Fibroblast of skin of left biceps (primary cell): ENCODE data around the gene TNRC6C.
A peak's percentile ranks its signal among the peaks of the same experiment; 100 is the strongest.
"Not testable (repeated sequence)": the region's sequence is repeated elsewhere in the genome, so short reads cannot be mapped to it uniquely, and the experiment has no call there.

Source experiments
- DNase-seq, 2 experiments: peaks; one replicate each; pipeline ENCODE4 v3.0.0-alpha.2; 2013; ENCODE audit warnings: low read depth in 2 of 2

TNRC6C gene

GRCh38 chr17:77963441-77963840 lies 4.9 kb downstream of the TNRC6C start:
- DNase-seq, result peak; percentile 91 to 92

DNA sequence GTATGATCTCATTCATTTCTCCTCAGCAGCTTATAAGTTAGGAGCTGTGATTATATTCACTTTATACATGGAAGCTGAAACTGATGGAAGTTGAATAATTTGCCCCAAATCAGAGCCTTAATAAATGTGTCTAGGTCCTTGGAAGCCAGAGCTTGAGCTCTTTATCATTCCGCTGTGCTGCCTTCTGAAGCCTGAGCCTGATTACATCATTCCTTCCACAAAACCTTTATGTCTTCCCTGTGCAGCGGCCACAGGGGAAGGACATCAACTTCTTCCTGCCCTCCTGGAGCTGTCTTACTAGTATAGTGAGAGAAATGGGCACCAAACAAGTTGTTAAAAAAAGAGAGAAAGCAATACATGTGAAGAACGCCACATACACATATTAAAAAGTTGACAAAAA lies 6.8 kb downstream of the TNRC6C start:
- DNase-seq, result no peak

DNA sequence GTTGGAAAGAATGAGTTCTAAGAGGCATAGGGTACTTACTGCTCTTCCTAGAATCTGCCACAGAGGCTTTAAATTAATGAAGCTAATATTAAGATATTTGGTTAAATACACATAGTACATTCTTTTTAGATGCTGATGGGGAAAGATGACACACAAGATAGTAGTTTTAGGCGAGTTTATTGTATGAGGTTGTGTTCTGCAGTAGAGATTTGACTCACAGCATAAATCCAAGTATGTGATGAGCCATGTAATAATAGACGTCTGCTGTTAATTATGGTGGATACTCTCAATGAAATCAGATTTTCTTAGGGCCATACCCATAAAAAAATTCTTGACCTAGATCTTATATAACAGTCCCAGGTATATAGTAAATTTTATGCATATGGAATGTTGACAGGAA lies 8.0 kb downstream of the TNRC6C start:
- no peak for DNase-seq

DNA sequence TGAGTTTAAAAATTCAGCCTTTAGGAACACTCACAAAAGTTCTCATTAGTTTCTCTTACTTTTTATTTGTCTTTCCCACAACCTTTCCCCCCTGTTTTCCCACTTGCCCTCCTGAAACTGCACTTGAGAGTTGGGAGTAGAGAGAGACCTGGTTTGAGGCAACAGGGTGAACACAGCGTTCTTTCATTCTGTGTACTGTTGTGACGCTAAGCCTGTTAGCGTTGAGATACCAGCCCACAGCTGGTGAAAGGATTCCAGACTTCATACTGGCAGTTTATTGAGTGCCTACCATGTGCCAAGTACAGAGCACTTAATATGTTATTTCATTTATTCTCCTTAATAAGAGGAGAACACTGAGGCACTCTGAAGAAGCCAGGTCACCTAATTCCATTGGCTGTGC lies 10.3 kb downstream of the TNRC6C start:
- DNase-seq, result no peak

- DNase-seq, result not testable (repeated sequence)
Observed at GRCh38 chr17:77972271-77972670, 13.8 kb downstream of the TNRC6C start.

DNA sequence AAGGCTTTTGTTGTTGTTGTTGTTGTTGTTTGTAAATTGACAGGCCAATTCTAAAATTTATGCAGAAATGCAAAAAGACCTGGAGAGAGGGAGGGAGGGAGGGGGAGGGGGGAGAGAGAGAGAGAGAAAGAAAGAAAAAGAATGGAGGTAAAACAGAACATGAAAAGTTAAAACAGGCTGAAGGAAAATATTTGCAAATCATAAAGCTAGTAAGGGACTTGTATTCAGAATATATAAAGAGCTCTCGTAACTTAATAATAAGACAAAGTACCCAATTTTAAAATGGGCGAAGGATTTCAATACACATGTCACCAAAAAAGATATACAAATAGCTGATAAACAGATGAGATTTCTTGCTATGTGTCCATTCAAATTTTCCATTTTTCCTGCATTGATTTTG lies 15.4 kb downstream of the TNRC6C start:
- no peak for DNase-seq

DNA sequence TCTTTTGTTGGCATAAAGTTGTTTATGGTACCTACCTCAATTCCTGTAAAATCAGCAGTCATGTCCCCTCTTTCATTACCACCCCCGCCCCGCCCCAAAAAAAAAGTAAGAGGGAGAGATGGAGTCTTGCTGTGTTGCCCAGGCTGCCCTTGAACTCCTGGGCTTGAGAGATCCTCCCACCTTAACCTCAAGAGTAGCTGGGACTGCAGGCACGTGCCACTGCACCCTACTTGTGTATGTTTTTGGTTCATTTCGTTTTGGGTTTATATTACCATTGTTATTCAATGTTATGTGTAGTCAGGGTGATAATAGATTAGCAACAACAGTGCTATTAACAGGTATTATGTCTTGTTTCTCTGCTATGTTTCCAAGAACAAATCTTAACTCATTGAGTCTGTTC lies 15.9 kb downstream of the TNRC6C start:
- DNase-seq, result no peak

GRCh38 chr17:77982430-77982829 lies 23.9 kb downstream of the TNRC6C start:
- DNase-seq, result not testable (repeated sequence)

GRCh38 chr17:77990301-77990700 lies 31.8 kb downstream of the TNRC6C start:
- no peak for DNase-seq

- not testable (repeated sequence) for DNase-seq
Observed at GRCh38 chr17:77993735-77994134, 35.2 kb downstream of the TNRC6C start.

DNA sequence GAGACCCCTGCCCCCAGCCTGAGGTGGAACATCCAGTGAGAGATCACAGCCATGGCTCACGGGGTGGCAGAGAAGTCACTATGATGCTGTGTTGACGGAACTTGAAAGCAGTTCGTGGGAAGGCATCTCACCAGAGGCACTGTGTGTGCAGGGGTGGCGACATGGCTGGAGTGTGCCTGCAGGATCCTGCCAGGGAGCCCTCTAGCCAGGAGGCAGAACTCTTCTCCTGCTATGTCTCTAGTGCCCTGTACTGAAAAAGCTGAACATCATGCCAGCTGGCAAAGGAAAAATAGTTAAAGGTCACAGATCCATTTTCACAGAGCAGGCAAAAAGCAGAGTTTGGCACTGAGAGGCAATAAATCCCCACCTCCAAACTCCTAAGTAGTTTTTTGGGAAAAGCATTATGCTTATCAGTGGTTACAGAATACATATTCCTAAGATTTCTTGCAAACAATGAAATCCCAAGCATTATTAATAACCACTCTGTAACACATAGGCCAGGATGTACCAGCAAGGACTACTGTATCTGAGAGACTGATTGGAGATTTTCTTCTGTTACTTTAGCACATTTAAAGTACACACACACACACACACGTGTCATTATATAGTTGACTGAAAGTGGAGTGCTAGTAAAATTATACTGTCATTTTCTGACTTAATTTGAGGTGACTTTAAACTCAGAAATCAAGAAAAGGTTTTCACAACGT lies 36.8 kb downstream of the TNRC6C start:
- DNase-seq, result no peak

DNA sequence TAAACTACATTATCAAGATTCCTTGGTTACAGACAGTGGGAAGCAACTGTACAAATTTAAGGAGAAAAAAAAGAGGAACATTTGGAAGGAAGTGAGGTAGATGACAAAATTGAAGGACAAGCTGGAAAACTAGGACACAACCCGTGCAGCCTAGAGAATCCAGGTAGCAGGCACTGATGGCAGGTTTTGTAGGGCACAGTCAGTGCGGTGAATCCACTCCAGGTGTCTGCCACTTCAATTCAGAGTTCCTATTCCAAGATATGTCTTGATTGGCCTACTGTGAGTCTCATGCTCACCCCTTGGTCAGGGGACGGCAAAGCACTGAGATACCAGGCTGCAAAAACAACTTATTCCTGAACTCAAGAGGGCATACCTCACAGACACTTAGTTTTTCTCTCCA lies 37.8 kb downstream of the TNRC6C start:
- no peak for DNase-seq

DNA sequence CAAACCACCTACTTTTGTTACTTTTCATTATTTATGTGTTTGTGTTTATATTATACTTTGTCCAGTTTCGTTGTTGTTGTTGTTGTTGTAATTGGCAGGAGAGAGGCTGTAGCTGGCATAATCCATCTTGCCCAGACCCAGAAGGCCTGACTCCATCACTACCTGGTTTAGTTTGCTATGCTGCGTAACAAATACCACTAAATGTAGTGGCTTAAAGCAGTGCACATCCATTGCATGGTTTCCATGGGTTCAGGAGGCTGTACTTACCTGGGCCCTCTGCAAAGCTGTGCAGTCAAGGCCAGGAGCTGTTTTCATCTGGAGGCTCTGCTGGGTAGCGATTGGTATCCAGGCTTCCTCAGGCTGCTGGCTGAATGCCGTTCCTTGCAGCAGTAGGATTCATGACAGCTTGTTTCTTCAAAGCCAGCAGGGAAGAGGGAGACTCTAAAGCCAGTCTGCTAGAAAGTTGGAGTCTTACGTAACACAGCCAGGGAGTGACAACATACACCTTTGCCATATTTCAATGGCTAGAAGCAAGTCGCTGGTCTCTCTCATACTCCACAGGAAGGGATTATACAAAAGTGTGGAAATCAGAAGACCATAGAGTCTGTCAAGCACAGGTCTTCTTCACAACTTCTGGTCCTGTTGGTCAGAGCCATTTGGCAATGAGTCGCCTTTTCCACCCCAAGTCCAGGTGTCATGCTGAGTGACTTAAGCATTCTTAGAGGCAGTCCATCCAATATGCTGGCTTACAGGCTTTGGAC lies 41.1 kb downstream of the TNRC6C start:
- no peak for DNase-seq

DNA sequence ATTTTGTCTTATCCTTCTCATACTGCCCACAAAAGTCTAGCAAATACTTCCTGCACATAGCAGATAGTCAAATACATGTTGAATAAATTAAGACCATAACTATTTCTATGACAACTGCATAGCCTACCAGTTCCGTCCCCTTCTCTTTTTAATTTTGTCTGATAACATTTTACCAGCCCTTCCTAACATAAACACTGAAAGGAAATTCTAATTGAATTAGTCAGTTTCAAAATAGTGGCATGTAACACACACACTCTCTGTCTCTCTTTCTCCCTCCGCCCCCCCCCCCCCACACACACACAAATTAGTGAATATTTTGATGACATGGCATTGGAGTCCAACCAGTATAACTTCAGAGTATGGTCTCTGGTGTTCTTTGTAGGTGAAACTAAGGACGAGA lies 41.8 kb downstream of the TNRC6C start:
- peak; percentile 23 to 37 for DNase-seq

- no peak for DNase-seq
Observed at GRCh38 chr17:78001182-78001581, 42.7 kb downstream of the TNRC6C start.

DNA sequence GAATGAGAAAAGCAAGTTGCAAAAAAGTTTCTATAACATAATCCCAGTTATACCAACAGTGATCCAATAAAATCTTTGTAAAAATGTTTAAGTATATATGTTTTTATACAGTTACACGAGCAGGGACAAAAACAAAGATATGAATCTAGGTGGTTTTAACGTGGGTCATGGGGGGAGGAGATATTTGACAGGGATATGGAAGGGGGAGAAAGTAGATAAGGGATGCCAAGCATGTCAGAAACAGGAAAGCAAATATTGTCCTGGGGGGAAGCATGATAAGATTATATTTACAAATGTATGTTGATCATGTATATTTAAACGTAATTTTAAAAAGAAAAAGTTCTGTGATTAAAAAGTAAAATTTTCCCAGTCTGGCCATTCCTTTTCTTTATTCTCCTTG lies 43.1 kb downstream of the TNRC6C start:
- no peak for DNase-seq

DNA sequence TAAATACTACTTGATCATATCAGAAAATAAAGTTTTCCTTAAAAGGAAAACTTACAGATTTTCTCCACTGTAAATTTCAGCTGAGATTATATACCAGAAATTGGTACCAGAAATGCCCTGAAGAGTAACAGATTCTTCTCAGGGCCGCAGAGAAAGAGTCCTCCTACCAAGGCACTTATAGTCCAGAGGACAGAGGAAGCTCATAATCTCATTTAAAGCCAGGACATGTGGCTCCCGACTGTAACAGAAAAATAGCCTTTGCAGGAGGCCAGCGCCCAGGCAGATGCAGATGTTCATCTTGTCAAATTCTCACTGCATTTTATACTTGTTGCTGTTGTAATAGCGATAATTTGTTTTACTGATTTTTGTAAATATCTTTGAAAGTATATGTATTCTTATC lies 43.7 kb downstream of the TNRC6C start:
- no peak for DNase-seq

DNA sequence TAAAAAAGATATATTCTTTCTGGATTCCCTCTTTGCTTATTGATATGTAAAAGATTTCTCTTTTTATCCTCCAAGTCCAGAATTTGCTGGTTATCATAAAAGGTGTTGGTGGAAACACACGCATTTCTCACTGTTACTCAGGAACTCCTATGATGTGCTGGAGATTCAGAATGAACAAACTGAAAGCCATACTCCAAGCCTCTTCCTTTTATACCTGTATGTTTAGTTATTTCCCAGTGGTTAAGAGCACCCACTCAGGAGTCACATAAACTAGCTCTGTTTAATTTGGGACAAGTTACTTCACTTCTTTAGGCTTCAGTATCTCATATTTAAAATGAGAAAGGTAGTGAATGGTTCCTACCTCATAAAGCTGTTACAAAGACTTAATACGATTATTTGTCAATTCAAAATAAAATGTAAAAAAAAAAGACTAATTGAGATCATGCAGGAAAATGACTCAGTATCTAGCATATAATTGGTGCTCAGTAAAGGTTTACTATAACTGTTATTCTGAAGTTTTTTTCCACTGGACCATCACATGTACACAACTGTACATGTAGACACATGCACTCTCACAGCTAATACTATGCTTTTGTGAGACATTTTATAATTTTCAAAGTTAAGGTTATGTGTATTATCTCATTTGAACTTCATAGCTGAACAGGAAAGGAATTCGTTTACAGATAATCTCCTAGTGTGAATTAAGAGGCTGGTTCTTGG lies 47.1 kb downstream of the TNRC6C start:
- DNase-seq, result no peak

GRCh38 chr17:78006338-78006737 lies 47.8 kb downstream of the TNRC6C start:
- no peak for DNase-seq

- DNase-seq, result no peak
Observed at GRCh38 chr17:78007647-78008046, 49.1 kb downstream of the TNRC6C start.

DNA sequence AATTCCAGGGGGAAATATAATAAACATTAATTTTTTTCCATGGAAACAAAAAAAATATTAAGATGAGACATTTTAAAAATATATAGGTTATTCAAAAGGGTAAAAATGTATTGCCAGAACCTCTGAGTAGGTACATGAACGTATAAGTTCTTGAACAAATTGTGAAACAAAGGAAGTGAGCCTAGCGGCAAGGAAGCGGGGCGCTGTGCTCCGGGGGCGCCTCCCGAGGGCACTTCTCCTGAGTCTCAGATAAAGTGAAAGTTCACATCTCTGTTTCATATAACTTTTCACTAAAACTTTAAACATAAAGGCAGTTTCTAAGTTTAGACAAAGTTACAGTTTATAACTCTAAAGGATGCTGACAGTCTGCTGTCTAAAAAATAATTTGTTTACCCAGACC lies 52.3 kb downstream of the TNRC6C start:
- no peak for DNase-seq

DNA sequence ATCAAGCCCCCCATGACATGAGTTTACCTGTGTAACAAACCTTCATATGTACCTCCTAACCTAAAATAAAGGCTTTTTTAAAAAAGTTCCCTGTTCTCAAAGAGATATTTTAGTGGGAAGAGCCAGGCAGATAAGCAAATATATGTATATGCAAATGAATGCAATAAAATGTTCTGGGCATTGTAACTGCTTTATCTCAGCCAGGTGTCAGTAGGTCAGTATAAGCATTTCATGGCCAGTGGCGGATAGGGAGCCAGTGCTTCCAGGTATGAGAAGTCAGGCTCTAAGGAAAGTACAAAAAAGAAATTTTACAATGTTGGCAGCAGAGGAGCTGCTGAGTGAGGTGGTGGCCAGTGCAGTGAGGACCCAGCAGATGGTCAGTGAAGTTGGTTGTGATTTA lies 53.9 kb downstream of the TNRC6C start:
- DNase-seq, result no peak
